ENCODE measurements around the gene EXOSC2.

GRCh38 chr9:130681769-130682420 lies 11.7 kb upstream of the EXOSC2 start:
- TF ChIP-seq EGR1 (IDR thresholded peaks at IDR 0.05), result no peak
- no peak for TF ChIP-seq CEBPB (IDR thresholded peaks at IDR 0.05)

Measured in Ishikawa (cell line).